ENCODE results near the gene MAP1S. TPM values are rescaled to one million over a fixed set of nuclear protein-coding genes. Genes with fewer than 3 reads are reported as not detected.

MAP1S gene
- total RNA-seq, 2 experiments from 2014 or later: 18.1 to 21.4 TPM

DNA sequence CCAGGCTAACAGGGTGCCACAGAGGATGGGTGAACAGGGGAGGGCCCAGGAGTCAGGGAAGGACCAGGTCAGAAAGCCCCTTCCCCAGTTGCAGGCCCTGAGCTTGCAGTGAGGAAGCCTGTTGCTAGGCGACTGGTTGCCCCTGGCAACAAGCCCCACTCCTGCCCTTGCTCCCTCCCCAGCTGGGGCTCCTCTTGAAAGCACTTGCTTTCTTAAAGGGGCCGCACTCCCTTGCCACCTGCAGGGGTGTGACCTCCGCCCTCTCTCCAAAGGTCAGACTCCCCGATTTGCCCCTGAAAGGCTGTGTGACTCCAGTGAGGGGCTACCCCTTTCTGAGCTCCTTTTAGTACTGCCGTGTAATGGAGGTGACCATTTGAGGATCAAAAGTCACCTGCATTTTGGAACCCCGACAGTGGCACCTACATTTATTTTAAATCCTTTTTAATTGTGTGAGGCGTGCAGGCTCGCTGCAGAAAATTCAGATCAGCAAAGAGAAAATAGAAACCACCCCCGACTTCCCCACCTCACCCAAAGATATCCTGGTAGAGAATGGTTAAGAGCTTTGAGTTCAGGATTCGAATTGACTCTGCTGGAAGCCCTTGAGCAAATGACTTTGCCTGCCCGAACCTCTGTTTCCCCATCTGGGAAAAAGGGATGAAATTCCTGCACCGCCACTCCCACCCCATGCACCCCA, 36.8 kb downstream of the MAP1S start:
- peaks cover 77% of the 10 kb centered on the region for H3K36me3 Mint-ChIP-seq (ENCODE audit: low read depth)
- no peaks in the 10 kb centered on the region for H3K9me3 Mint-ChIP-seq
- peaks cover 34% of the 10 kb centered on the region for H3K4me1 Mint-ChIP-seq (ENCODE audit: low read depth)
- no peaks in the 10 kb centered on the region for H3K27me3 Mint-ChIP-seq
- peaks cover 45% of the 10 kb centered on the region for H3K36me3 ChIP-seq (ENCODE audit: insufficient read depth, low read length)
- intact Hi-C loops (cut with DNase I, micrococcal nuclease): no loop called here
- CTCF ChIA-PET: no interaction called here
- TF ChIP-seq, protein P1, sequence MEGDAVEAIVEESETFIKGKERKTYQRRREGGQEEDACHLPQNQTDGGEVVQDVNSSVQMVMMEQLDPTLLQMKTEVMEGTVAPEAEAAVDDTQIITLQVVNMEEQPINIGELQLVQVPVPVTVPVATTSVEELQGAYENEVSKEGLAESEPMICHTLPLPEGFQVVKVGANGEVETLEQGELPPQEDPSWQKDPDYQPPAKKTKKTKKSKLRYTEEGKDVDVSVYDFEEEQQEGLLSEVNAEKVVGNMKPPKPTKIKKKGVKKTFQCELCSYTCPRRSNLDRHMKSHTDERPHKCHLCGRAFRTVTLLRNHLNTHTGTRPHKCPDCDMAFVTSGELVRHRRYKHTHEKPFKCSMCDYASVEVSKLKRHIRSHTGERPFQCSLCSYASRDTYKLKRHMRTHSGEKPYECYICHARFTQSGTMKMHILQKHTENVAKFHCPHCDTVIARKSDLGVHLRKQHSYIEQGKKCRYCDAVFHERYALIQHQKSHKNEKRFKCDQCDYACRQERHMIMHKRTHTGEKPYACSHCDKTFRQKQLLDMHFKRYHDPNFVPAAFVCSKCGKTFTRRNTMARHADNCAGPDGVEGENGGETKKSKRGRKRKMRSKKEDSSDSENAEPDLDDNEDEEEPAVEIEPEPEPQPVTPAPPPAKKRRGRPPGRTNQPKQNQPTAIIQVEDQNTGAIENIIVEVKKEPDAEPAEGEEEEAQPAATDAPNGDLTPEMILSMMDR (IDR thresholded peaks at IDR 0.05): no peak
- no peak overlapping the region for H3K4me3 Mint-ChIP-seq
- H3K27me3 ChIP-seq (ENCODE audit: control insufficient read depth in 1 of 2, insufficient read depth in 2 of 2, low read length in 2 of 2): no peaks in the 10 kb centered on the region
- peaks cover 51% of the 10 kb centered on the region for H3K4me1 ChIP-seq (ENCODE audit: insufficient read depth, low read length)
- no peaks in the 10 kb centered on the region for H3K9me3 ChIP-seq (ENCODE audit: control insufficient read depth in 1 of 2, insufficient read depth in 1 of 2, low read length in 2 of 2)
- H3K4me3 ChIP-seq (ENCODE audit: low read length): no peak overlapping the region
- peak overlapping the region; percentile 63 for H3K27ac Mint-ChIP-seq
- POLR2A ChIA-PET: interaction anchor here (0.7 to 3.3 kb wide), 3 partner anchors 8 to 103 kb away, joined by 3 to 12 read pairs (median 4); partner anchors contain the start of gene RPL18A
- ATAC-seq (ENCODE audit: poor library complexity) (no peak), DNase-seq (peak in 13 of 14 experiments; percentile 21 to 71 (median 40))
- no peak overlapping the region for H3K27ac ChIP-seq (ENCODE audit: low read depth in 1 of 2, low read length in 2 of 2)

DNA sequence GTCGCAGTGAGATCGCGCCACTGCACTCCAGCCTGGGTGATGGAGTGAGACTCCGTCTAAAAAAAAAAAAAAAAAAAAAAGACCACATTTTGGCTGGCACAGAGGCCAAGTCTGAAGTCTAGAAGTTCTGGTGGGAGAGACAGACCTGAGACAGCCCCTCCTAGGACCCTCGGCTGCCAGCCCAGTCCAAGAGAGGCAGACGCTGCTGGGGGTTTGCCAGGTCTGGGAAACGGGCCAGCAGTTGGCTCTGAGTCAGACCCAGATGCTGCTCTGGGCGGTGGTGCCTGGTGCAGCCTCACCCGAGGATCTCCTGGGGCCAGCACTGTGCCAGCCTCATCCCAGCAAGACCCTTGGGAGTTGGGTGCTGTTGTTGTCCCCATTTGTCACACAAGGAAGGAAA, 37.8 kb downstream of the MAP1S start:
- peaks cover 73% of the 10 kb centered on the region for H3K36me3 Mint-ChIP-seq (ENCODE audit: low read depth)
- no peak for DNase-seq
- no peaks in the 10 kb centered on the region for H3K9me3 Mint-ChIP-seq
- no peaks in the 10 kb centered on the region for H3K9me3 ChIP-seq (ENCODE audit: control insufficient read depth in 1 of 2, insufficient read depth in 1 of 2, low read length in 2 of 2)
- TF ChIP-seq, protein P1 (IDR thresholded peaks at IDR 0.05): no peak
- peaks cover 48% of the 10 kb centered on the region for H3K36me3 ChIP-seq (ENCODE audit: insufficient read depth, low read length)
- no peaks in the 10 kb centered on the region for H3K27me3 Mint-ChIP-seq
- no peak overlapping the region for H3K27ac ChIP-seq (ENCODE audit: low read depth in 1 of 2, low read length in 2 of 2)
- H3K4me3 Mint-ChIP-seq: no peak overlapping the region
- no peak for ATAC-seq (ENCODE audit: poor library complexity)
- no peak overlapping the region for H3K27ac Mint-ChIP-seq
- ChIA-PET POLR2A (interaction anchor here (0.7 to 3.3 kb wide), 3 partner anchors 9 to 102 kb away, joined by 3 to 12 read pairs (median 4); partner anchors contain the start of gene RPL18A), CTCF (no interaction called here)
- H3K27me3 ChIP-seq (ENCODE audit: control insufficient read depth in 1 of 2, insufficient read depth in 2 of 2, low read length in 2 of 2): no peaks in the 10 kb centered on the region
- H3K4me1 ChIP-seq (ENCODE audit: insufficient read depth, low read length): peaks cover 41% of the 10 kb centered on the region
- H3K4me3 ChIP-seq (ENCODE audit: low read length): no peak overlapping the region
- H3K4me1 Mint-ChIP-seq (ENCODE audit: low read depth): peaks cover 24% of the 10 kb centered on the region
- intact Hi-C loops (cut with DNase I, micrococcal nuclease): no loop called here

DNA sequence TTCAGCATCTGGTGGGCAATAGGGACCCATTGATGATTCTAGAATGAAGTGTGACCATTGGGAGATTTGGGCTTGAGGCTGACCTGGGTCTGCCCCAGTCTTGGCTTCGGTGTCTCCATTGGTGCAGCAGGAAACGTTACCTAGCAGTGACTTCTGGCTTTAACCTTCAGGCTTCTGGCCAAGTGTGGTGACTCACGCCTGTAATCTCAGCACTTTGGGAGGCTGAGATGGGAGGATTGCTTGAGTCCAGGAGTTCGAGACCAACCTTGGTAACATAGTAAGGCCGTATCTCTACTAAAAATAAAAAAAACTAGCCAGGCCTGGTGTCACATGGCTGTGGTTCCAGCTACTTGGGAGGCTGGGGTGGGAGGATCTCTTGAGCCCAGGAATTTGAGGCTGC, 39.2 kb downstream of the MAP1S start:
- ATAC-seq (ENCODE audit: poor library complexity) (no peak), DNase-seq (no peak)
- Histone ChIP-seq H3K27me3 (ENCODE audit: control insufficient read depth in 1 of 2, insufficient read depth in 2 of 2, low read length in 2 of 2) (no peaks in the 10 kb centered on the region), H3K27ac (ENCODE audit: low read depth in 1 of 2, low read length in 2 of 2) (no peak overlapping the region), H3K4me3 (ENCODE audit: low read length) (no peak overlapping the region), H3K4me1 (ENCODE audit: insufficient read depth, low read length) (peaks cover 27% of the 10 kb centered on the region), H3K9me3 (ENCODE audit: control insufficient read depth in 1 of 2, insufficient read depth in 1 of 2, low read length in 2 of 2) (no peaks in the 10 kb centered on the region), H3K36me3 (ENCODE audit: insufficient read depth, low read length) (peaks cover 56% of the 10 kb centered on the region)
- H3K4me1 Mint-ChIP-seq (ENCODE audit: low read depth): peaks cover 24% of the 10 kb centered on the region
- ChIA-PET CTCF (no interaction called here), POLR2A (interaction anchor here (3.3 kb wide), 1 partner anchor 11 kb away, joined by 12 read pairs; no protein-coding TSS in a partner anchor)
- H3K27ac Mint-ChIP-seq: peak overlapping the region; percentile 25
- H3K9me3 Mint-ChIP-seq: no peaks in the 10 kb centered on the region
- no peak overlapping the region for H3K4me3 Mint-ChIP-seq
- intact Hi-C loops (cut with DNase I, micrococcal nuclease): no loop called here
- H3K27me3 Mint-ChIP-seq: no peaks in the 10 kb centered on the region
- TF ChIP-seq, protein P1 (IDR thresholded peaks at IDR 0.05): no peak
- H3K36me3 Mint-ChIP-seq (ENCODE audit: low read depth): peaks cover 85% of the 10 kb centered on the region
